Stimulated activated CD4-positive, alpha-beta T cell treated with anti-CD3 and anti-CD28 coated beads, Interleukin-4, amount 100 ng/mL, for 48 hours (primary cell): ENCODE data around the gene PLEKHA6.

Source experiments
- DNase-seq, 2 donors: peaks; one replicate each; pipeline ENCODE4 v3.0.0-alpha.2; 2020; ENCODE audit warnings: low read depth in 2 of 2

Gene PLEKHA6

GRCh38 chr1:204286831-204287421 lies 72.8 kb downstream of the PLEKHA6 start:
- no peak for DNase-seq

GRCh38 chr1:204286315-204286714 lies 73.4 kb downstream of the PLEKHA6 start:
- DNase-seq = no peak

- DNase-seq = no peak
Measured at GRCh38 chr1:204285436-204286305, 74.1 kb downstream of the PLEKHA6 start.

- DNase-seq = no peak
Measured at GRCh38 chr1:204284929-204285328, 74.8 kb downstream of the PLEKHA6 start.

- DNase-seq = no peak
Measured at GRCh38 chr1:204283711-204284651, 75.7 kb downstream of the PLEKHA6 start.

GRCh38 chr1:204282761-204283221 lies 76.9 kb downstream of the PLEKHA6 start:
- no peak for DNase-seq

GRCh38 chr1:204280099-204280961 lies 79.4 kb downstream of the PLEKHA6 start:
- no peak for DNase-seq

GRCh38 chr1:204278958-204279357 lies 80.8 kb downstream of the PLEKHA6 start:
- no peak for DNase-seq

GRCh38 chr1:204278251-204278650 lies 81.5 kb downstream of the PLEKHA6 start:
- DNase-seq = no peak

- no peak for DNase-seq
Measured at GRCh38 chr1:204277563-204278219, 82.0 kb downstream of the PLEKHA6 start.

- no peak for DNase-seq
Measured at GRCh38 chr1:204275695-204276370, 83.9 kb downstream of the PLEKHA6 start.

- no peak for DNase-seq
Measured at GRCh38 chr1:204274446-204274845, 85.3 kb downstream of the PLEKHA6 start.

- DNase-seq = no peak
Measured at GRCh38 chr1:204272505-204272904, 87.2 kb downstream of the PLEKHA6 start.

- no peak for DNase-seq
Measured at GRCh38 chr1:204271970-204272369, 87.8 kb downstream of the PLEKHA6 start.

- DNase-seq = no peak
Measured at GRCh38 chr1:204268101-204268500, 91.6 kb downstream of the PLEKHA6 start.

- DNase-seq = no peak
Measured at GRCh38 chr1:204267191-204267601, 92.5 kb downstream of the PLEKHA6 start.

- no peak for DNase-seq
Measured at GRCh38 chr1:204266504-204267034, 93.2 kb downstream of the PLEKHA6 start.

GRCh38 chr1:204265665-204266064 lies 94.1 kb downstream of the PLEKHA6 start:
- no peak for DNase-seq

GRCh38 chr1:204264805-204265204 lies 94.9 kb downstream of the PLEKHA6 start:
- no peak for DNase-seq
